HG02970 (cell line): Measurements from ENCODE around the gene COL23A1.

Source experiments
- ATAC-seq: cut with Tn5 transposase; IDR thresholded peaks from one replicate; pipeline ENCODE4 v1.9.1; 2021; ENCODE audit warnings: mild to moderate bottlenecking, moderate library complexity, moderate number of reproducible peaks; ENCODE audit not compliant: unreplicated experiment, low FRiP score

Gene COL23A1

GRCh38 chr5:178466342-178466741 lies 123.9 kb downstream of the COL23A1 start:
- no peak for ATAC-seq

DNA sequence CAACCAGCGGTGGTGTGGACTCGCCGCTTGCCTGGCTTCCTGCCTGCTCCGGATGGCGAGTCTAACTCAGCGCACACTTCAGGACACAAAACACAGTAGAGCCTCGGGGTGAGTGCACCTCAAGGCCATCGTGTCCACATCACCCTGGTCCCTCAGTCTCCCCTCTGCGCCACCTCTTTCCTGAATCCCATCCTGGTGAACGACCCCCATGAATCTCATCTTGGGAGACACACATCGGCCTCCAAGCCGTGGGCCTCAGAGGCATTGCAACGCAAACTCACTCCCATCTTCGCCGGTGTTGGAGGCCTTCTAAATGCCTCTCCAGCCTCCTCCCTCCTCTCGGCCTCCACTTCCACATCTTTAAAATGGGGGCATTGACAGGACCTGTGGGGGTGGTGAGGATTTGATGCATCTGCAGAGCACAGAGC lies 124.3 kb downstream of the COL23A1 start:
- no peak for ATAC-seq

GRCh38 chr5:178465228-178465860 lies 124.8 kb downstream of the COL23A1 start:
- no peak for ATAC-seq

DNA sequence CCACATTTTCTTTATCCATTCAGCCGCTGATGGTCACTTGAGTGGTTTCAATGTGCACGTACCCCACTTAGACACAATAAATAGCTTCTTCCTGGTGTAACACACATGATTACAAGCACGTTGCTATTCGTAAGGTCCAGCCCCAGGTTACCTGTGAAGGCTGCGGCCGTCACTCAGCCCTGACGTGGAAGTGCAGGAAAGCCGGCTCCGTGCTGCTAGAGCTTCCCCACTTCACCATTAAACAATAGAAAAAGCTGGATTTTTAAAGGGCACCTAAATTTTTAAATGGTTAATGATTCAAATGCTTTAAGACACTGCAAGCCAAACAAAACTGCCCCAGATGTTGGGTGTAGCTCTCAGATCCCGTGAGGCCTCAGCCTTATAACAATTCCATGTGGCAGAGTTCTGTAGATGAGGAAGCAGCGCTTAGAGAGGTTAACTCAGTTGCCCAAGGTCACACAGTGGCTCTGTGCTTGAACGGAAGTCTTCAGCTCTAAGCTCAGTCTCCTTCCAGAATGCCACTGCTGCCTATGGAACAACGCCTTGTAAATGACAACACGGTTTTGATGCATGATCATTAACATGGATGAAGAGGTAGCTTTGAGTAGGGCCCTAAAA lies 125.7 kb downstream of the COL23A1 start:
- ATAC-seq = no peak

DNA sequence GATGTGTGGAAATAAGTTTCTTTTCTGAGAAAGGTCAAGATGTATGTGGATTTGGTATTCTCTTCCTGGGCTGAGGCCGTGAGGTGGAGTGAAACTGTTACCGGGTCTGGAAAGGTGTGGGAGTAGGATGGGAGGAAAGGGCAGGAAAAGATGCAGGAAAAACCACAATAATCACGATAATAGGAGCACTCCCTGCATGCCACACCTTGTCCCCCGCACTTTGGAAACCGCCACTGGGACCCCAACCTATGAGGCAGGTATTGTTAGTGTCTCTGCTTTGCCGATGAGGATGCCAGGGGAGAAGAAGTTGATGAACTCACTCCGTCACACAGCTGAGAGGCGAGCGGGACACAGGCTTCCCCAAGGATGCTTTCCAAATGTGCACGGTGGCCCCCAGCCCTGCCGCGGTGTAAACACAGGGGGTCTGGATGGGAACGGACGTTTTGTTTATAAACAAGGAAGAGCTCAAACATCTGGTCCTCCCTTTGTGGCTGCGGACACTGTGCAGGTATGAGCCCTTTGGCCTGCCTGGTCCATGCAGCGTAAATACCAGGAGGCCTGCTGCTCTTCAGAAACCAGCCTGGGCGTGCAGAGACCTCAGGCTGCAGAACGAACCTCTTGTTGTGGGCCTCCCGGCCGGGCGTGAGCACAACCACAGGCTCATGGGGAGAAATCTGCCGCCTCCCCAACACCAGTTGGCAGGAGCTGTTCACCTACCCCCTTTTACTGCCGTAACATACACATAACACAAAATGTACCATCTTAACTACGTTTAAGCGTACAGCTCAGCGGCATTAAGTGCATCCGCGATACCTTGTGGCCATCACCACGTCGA lies 126.7 kb downstream of the COL23A1 start:
- ATAC-seq = no peak

DNA sequence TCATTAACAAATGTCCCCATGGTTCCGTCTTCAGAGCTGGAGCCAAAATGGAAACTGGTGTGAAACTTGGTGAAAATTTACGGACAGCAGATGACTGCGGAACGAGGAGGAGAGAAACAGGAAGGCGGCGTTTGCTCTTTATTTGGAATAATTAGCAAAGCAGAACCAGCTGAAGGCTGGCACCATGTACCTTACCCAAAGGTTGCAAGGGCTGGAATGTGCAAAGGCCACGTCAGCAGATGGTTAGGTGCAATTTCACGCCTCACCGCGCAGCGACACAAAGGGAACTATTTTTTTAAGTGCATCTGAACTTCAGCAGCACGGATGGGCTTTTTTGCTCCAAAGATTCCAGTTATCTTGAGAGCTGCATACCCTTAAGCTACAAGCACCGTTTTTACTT lies 127.4 kb downstream of the COL23A1 start:
- no peak for ATAC-seq

DNA sequence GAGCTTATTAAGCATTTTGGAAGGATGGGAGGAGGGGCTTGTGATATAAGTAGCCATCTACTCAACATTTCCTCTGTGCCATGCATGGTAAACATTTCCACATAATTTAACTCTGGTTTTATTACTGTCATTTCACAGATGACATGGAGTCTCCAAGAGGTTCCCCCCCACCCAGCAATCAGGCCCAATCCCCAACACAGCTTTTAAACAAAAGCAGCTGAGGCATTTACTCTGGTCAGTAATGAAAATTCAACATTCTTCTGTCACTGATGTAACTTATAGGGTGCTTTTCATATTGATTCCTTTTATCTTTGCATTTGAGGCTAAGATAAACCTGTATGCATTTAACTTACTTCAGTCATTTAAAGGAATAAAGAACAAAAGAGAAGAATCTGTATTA lies 128.1 kb downstream of the COL23A1 start:
- ATAC-seq = no peak

GRCh38 chr5:178461004-178461730 lies 129.0 kb downstream of the COL23A1 start:
- ATAC-seq = no peak

DNA sequence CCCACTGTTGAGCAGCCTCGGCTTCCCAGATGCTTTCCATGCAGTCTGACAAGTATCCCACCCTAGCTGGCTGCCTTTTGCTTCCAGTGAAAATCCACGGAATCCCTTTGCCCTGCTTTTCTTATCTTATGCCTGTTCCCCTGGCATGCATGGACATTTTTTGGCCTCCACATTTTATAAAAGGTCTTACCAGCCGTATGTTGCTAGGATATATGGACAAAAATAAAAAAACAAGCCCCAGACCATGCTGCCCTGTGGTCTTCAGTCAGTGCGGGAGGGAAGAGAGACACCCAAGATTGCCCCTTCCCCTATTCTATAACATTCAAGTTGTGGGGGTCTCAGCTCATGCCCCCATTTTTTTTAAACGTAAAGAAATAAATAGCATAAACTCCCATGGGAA lies 129.6 kb downstream of the COL23A1 start:
- ATAC-seq = no peak

DNA sequence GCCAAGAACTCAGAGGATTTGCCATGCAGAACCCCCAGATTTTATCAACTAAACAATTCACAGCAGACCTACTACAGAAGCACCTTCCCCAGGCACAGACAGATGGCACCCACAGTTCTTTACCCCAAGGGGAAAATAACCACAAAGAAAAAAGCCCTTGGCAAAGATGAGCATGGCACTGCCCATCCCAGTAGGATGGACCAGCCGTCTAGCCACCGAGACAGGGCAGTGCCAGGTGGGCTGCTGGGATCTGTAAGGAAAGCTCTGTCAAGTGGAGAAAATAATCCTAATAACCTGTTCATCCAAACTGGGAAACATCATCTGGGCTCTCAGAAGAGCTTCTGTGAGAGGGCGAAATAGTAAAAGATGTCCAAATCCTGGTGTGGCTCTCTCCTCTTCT lies 130.0 kb downstream of the COL23A1 start:
- ATAC-seq = no peak

DNA sequence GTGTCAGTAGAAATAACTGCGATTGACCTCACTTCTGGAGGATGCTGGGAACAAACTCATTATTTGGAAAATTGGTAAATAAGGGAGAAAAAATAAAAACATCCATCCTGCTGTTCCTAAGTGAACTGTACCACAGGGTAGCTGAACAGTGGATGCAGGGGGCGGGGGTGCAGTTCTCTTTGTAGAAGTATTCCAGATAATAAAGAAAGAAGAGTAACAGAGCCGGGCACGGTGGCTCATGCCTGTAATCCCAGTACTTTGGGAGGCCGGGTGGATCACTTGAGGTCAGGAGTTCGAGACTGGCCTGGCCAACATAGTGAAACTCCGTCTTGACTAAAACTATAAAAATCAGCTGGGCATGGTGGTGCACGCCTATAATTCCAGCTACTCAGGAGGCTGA lies 132.1 kb downstream of the COL23A1 start:
- ATAC-seq = no peak

DNA sequence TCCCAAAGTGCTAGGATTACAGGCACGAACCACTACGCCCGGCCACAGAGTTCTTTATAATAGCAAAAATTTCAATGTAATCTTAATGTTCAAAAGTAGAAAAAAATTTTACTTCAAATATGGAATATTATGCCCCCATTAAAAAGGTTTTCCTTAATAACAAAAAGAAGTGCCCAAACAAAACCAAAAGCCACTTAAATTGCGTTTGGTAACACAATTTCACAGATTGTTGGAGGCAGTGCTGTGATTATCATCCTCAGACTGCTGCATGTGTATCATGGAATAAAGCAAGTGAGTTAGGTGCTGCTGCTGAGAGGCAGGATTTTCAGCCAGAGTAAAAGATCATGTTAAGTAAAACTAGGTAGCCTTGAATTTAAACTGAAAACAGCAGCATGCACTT lies 132.7 kb downstream of the COL23A1 start:
- ATAC-seq = no peak

DNA sequence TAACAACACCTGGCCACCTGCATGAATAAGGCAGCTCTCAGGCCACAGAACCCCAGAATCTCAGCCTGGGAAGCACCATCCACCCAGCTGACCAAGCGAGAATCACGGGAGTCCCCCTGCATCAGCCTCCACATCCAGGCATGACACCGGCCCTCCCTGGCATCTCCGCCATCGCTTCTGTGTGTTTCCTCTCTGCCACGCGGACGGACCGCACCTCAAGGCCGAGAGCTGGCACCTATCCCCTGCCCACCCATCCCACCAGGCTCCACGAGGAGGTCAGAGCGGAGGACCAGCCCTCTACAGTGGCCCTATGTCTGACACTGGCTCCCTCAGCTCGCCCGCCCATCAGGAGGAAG lies 134.7 kb downstream of the COL23A1 start:
- ATAC-seq = no peak

DNA sequence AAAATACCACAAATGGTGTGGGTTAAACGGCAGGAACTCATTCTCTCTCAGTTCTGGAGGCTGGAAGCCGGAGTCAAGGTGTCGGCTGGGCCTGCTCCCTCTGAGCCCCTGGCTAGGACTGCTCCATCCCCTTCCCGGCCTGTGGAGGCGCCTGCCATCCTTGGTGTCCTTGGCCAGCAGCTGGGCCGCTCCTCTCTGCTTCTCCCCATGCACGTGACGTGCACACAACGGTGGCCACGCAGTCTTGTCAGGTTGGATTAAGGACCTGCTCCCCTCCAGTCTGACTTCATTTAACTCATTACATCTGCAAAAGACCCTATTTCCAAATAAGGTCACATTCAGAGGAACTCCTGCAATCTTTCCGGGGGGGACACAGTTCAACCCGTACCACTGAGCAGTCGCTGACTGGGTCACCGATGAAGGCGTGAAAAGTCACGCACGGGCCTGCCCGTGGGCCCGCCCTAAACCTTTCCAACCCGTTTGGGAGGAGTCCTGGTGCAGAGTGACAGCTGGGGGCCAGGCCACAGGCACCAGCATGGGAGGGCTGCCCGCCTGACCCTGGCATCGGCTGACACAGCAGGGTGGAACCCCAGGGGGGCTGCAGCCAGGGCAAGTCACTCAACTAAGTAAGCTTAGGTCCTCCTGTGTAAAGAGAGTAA lies 135.2 kb downstream of the COL23A1 start:
- no peak for ATAC-seq

GRCh38 chr5:178454303-178454702 lies 135.9 kb downstream of the COL23A1 start:
- ATAC-seq = no peak

DNA sequence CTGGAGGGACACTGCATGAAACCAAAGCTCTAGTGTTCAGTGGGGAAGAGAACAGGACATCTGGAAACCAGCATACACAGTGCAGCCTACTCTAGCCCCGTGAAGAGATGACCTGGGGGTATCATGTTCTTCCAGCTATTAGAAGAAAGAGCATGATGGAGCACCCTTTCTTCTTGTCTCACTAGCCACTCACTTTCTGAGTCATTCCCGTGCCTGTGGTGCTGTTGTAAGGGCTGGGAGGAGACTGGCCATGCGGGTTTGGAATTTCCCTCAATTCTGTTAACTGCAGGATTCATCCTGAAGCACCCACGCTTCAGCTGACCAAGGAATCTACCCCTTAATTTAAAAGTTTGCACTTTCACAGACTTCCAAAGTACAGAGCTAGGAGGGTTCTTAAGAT lies 137.0 kb downstream of the COL23A1 start:
- ATAC-seq = no peak

DNA sequence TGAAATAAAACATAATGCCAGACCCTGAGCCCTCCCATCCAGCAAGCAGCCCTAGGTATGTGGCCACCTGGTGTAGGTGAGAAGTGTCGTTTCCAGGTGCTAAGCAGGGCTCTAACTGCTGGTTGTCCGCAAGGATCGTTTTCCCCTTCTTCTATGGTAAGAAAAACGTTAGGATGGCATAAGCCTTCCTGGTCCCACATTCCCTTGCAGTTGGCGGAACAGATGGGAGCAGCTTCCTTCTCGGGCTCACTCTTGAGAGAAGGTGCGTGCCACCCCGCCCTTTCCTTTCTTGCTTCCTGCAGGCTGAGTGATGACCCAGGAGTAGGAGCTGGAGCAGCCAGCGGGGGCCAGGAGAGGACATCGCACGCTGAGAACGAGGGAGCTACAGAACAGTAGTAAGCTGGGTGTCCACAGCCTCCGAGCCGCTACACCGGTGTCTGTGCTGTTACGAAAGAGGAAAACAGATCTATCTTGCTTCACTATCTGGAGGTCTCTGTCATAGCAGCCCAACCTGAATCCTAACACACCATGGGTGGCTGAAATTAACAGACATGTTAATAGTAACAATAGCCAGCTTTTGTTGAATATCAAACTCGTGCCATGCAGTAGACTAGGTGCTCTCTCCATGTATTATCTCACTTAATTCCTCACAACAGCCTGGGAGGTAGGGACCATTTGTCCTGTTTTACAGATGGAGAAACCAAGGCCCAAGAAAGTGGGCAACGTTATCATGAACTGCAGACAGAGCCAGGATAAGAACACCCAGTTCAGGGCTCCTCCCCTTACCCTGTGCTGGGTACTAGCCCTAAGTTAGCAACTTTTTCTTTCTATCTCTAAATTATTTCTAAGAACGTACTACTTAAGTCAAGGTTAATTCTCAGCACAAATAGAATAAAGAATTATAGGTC lies 139.8 kb downstream of the COL23A1 start:
- ATAC-seq = no peak

- ATAC-seq = no peak
Observed at GRCh38 chr5:178449163-178450070, 140.8 kb downstream of the COL23A1 start.

- no peak for ATAC-seq
Observed at GRCh38 chr5:178445534-178445933, 144.7 kb downstream of the COL23A1 start.
